HUES48 (cell line): ENCODE measurements around the gene RNF111.
A peak's percentile ranks its signal among the peaks of the same experiment; 100 is the strongest.

ENCODE experiments used
- H3K27ac ChIP-seq: one replicate; pipeline ENCODE4 v1.7.0; 2013; ENCODE audit warnings: low read depth, low read length, inconsistent platforms
- H3K27me3 ChIP-seq: 2 replicates; pipeline ENCODE4 v1.6.1; 2013; ENCODE audit warnings: mild to moderate bottlenecking, low read length; ENCODE audit not compliant: control insufficient read depth, insufficient read depth
- H3K36me3 ChIP-seq: 2 replicates; pipeline ENCODE4 v1.6.1; 2013; ENCODE audit warnings: low read length; ENCODE audit not compliant: control insufficient read depth, insufficient read depth
- H3K4me1 ChIP-seq: 2 replicates; pipeline ENCODE4 v1.6.1; 2013; ENCODE audit warnings: mild to moderate bottlenecking, low read length; ENCODE audit not compliant: control insufficient read depth, insufficient read depth
- H3K4me3 ChIP-seq: 2 replicates; pipeline ENCODE4 v1.5.1; 2013; ENCODE audit warnings: mild to moderate bottlenecking, low read depth, low read length
- H3K9ac ChIP-seq: 2 replicates; pipeline ENCODE4 v1.6.1; 2013; ENCODE audit warnings: mild to moderate bottlenecking, low read depth, low read length, moderate library complexity
- H3K9me3 ChIP-seq: 2 replicates; pipeline ENCODE4 v1.6.1; 2013; ENCODE audit warnings: low read length; ENCODE audit not compliant: control insufficient read depth, insufficient read depth

Gene RNF111

GRCh38 chr15:58987491-58988005 is at the start of gene RNF111:
Gene RNF111, plus strand, starts transcription at chr15:58987663. Its CDS starts 43,160 bp downstream, at chr15:59030823.
- peaks cover 11% of the 10 kb centered on the region; the same call in 1 of the 2 replicates for H3K4me1 ChIP-seq
- H3K27me3 ChIP-seq, result no peaks in the 10 kb centered on the region
- peak within 1 kb of the TSS; percentile 83 for H3K9ac ChIP-seq
- peaks cover 12% of the 10 kb centered on the region for H3K36me3 ChIP-seq
- no peaks in the 10 kb centered on the region for H3K9me3 ChIP-seq
- H3K27ac ChIP-seq, result peak within 1 kb of the TSS; percentile 97
- H3K4me3 ChIP-seq, result peak within 1 kb of the TSS; percentile 99

DNA sequence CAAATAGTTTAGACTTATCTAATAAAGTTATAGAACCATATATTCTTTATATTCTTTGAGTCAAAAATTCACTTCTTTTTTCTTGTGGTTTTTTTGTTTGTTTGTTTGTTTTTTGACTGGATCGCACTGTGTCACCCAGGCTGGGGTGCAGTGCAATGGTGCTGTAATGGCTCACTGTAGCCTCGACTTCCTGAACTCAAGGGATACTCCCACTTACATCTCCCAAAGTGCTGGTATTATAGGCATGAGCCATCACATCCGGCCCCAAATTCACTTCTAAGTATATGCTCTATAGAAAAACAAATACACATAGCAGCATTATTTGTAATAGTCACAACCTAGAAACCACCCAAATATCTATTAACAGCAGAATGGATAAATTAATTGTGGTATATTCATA is 40.3 kb upstream of the RNF111 start:
- Histone ChIP-seq H3K4me3 (no peak overlapping the region), H3K9ac (no peak overlapping the region), H3K36me3 (no peaks in the 10 kb centered on the region), H3K9me3 (no peaks in the 10 kb centered on the region), H3K27me3 (no peaks in the 10 kb centered on the region), H3K27ac (no peak overlapping the region), H3K4me1 (peaks cover 5% of the 10 kb centered on the region)

DNA sequence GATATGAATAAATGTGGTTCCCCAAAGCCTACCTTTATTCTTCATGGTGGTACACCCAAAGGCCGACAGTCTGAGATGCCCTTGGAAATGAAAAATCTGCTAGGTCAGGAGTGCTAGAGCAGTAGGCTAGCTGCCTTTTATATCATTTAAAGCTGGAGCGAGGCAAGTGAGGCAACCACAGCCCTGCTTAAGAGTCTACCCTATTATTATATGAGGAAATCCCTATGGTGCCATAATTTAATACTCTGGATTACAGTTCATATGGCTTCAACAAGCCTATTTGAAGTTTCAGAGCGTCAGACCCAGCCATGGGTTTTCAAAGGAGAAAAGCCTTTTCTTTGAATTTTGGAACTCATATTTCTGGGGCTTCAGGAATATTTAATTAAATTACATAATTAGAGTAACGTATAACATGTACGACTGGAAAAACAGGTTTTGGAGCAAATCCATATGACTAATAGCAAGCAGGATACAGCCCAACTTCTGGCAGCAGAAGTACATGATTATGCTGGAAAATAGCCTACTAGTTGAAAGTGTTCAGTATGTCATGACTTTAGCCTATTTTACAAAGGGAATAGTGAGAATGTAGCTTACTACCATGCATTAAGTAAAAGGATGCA is 36.0 kb upstream of the RNF111 start:
- Histone ChIP-seq H3K36me3 (no peaks in the 10 kb centered on the region), H3K9ac (no peak overlapping the region), H3K27me3 (no peaks in the 10 kb centered on the region), H3K27ac (no peak overlapping the region), H3K9me3 (no peaks in the 10 kb centered on the region), H3K4me3 (no peak overlapping the region), H3K4me1 (peaks cover 11% of the 10 kb centered on the region)

DNA sequence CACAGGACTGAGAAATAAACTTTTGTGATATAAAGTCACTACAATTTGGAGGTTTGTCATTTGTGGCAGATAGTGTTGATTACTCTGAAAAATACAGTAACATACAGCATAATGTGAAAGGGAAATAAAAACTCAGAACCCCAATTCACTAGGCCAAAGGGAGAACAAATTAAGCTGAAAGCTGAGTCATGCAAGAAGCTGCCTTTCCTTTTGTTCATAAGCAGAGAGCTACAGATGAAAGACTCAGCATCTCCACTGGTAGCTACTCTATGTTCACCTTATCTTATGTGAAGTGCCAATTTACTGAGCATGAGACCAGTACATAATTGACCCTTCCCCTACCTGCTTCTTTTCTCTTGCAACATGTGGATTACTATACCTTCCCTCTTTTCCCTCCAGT is 34.7 kb upstream of the RNF111 start:
- Histone ChIP-seq H3K27me3 (no peaks in the 10 kb centered on the region), H3K27ac (no peak overlapping the region), H3K4me3 (no peak overlapping the region), H3K4me1 (peaks cover 11% of the 10 kb centered on the region), H3K36me3 (no peaks in the 10 kb centered on the region), H3K9ac (no peak overlapping the region), H3K9me3 (no peaks in the 10 kb centered on the region)

DNA sequence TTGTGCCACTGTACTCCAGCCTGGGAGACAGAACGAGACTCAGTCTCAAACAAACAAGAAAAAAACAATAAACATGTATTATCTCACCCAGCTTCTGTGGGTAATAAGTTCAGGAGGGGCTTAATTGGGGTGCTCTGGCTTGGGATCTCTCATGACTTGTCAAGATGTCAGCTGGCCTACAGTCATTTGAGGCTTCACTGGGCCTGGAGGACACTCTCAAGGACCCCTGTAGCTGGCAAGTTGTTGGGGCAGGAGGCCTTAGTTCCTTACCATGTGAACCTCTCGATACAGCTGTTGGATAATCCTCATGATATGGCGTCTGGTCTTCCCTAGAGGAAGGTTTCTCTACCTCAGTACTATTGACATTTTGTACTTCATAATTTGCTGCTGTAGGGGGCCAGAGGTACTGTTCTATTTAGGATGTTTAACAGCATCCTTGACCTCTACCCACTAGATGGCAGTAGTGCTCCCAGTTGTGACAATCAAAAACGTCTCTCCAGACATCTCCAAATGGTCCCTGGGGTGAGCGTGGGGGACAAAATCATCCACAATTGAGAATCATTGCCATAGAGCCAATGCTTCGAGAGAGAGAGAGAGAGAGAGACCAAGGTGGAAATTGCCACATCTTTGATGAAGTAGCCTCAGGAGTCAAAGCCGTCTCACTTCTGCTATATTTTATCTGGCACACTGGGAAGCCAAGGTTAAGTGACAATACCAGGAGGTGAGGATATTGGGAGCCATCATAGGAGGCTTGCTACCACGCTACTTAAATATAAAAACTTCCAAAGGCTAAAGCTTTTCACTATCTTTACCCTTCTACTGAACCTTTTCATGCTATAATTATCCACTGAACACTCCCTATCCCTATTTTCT is 30.1 kb upstream of the RNF111 start:
- Histone ChIP-seq H3K9me3 (no peaks in the 10 kb centered on the region), H3K27ac (no peak overlapping the region), H3K27me3 (no peaks in the 10 kb centered on the region), H3K9ac (no peak overlapping the region), H3K4me1 (peaks cover 7% of the 10 kb centered on the region), H3K36me3 (no peaks in the 10 kb centered on the region), H3K4me3 (no peak overlapping the region)

DNA sequence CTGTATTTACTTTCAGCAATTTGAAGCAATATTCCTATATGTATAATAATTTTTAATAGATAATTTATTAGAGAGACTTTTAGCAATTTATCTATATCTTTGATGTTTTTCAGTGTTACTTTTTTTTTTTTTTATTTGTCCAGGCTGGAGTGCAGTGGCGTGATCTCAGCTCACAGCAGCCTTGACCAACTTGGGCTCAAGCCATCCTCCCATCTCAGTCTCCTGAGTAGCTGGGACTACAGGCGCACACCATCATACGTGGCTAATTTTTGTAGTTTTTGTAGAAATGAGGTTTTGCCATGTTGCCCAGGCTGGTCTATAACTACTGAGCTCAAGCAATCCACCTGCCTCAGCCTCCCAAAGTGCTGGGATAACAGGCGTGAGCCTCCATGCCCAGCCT is 28.7 kb upstream of the RNF111 start:
- Histone ChIP-seq H3K27me3 (no peaks in the 10 kb centered on the region), H3K9me3 (no peaks in the 10 kb centered on the region), H3K4me3 (no peak overlapping the region), H3K9ac (no peak overlapping the region), H3K36me3 (no peaks in the 10 kb centered on the region), H3K4me1 (no peaks in the 10 kb centered on the region), H3K27ac (no peak overlapping the region)

DNA sequence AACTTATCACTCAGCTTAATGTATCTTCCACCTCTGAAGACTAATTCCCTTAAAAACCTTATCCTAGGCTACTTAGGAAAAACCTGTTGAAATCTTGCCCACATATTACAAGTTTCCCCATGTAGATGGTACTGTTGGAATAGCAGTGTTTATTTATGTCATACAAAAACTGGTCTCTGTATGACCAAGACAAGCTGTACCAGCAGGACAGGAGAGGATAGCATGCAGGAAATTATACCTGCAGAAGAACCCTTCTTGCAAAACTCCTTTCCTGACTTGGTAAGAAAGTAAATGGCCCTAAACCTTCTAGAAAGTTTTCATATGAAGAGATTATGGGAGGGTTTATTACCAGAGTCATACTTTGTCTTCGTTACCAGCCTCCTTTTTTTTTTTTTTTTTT is 25.3 kb upstream of the RNF111 start:
- H3K9me3 ChIP-seq, result no peaks in the 10 kb centered on the region
- no peak overlapping the region for H3K4me3 ChIP-seq
- H3K9ac ChIP-seq, result no peak overlapping the region
- H3K27ac ChIP-seq, result no peak overlapping the region
- no peaks in the 10 kb centered on the region for H3K4me1 ChIP-seq
- H3K36me3 ChIP-seq, result no peaks in the 10 kb centered on the region
- no peaks in the 10 kb centered on the region for H3K27me3 ChIP-seq

GRCh38 chr15:58962662-58963565 is 24.5 kb upstream of the RNF111 start:
- Histone ChIP-seq H3K9ac (no peak overlapping the region), H3K4me3 (no peak overlapping the region), H3K4me1 (no peaks in the 10 kb centered on the region), H3K36me3 (no peaks in the 10 kb centered on the region), H3K9me3 (no peaks in the 10 kb centered on the region), H3K27ac (no peak overlapping the region), H3K27me3 (no peaks in the 10 kb centered on the region)

- H3K4me1 ChIP-seq, result no peaks in the 10 kb centered on the region
- H3K4me3 ChIP-seq, result no peak overlapping the region
- no peaks in the 10 kb centered on the region for H3K27me3 ChIP-seq
- H3K9me3 ChIP-seq, result no peaks in the 10 kb centered on the region
- H3K36me3 ChIP-seq, result no peaks in the 10 kb centered on the region
- H3K9ac ChIP-seq, result no peak overlapping the region
- no peak overlapping the region for H3K27ac ChIP-seq
Measured at GRCh38 chr15:58966698-58967097, 20.8 kb upstream of the RNF111 start.

DNA sequence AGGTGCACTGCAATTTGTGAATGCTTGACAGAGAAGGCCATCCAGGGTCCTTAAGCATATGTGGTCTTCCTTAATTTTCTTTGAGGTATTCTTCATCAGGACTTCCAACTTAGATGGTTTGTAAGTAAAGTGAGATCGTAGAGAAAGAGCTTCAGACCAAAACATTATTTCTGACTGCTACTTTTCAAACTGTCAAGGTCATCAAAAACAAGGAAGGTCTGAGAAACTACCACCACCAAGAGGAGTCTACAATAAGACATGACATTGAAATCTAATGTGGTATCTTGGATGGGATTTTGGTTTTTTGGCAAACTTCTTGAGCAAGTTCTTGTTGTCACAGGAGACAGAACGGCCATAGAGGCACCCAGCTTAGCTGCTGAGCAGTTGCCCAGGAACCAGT is 20.0 kb upstream of the RNF111 start:
- no peaks in the 10 kb centered on the region for H3K9me3 ChIP-seq
- no peaks in the 10 kb centered on the region for H3K4me1 ChIP-seq
- H3K27me3 ChIP-seq, result no peaks in the 10 kb centered on the region
- H3K4me3 ChIP-seq, result no peak overlapping the region
- no peak overlapping the region for H3K9ac ChIP-seq
- H3K27ac ChIP-seq, result no peak overlapping the region
- H3K36me3 ChIP-seq, result no peaks in the 10 kb centered on the region
